Liver (tissue), 9 donors: ENCODE data around the gene PKMYT1. TPM values are rescaled to one million over a fixed set of nuclear protein-coding genes. Genes with fewer than 3 reads are reported as not detected.

Experiments
- DNase-seq: peaks from one replicate; pipeline ENCODE4 v3.0.0-alpha.2; 2017; ENCODE audit warnings: low spot score
- H3K27ac ChIP-seq, 2 donors: one replicate each; pipeline ENCODE4 v1.7.0; 2013; ENCODE audit warnings: inconsistent platforms in 2 of 2, low read length in 2 of 2, control low read depth in 1 of 2, low read depth in 1 of 2, mild to moderate bottlenecking in 1 of 2
- H3K27me3 ChIP-seq, 4 donors: one replicate each; pipeline versions ENCODE4 v1.6.1 to v1.7.0; 2013; ENCODE audit warnings: low read length in 3 of 4, inconsistent platforms in 1 of 4, mild to moderate bottlenecking in 1 of 4, moderate library complexity in 1 of 4; ENCODE audit not compliant: control insufficient read depth in 4 of 4, insufficient read depth in 4 of 4
- H3K36me3 ChIP-seq, 4 donors: one replicate each; pipeline versions ENCODE4 v1.6.1 to v1.7.0; 2013; ENCODE audit warnings: low read length in 3 of 4, mild to moderate bottlenecking in 3 of 4, low read depth in 1 of 4, moderate library complexity in 1 of 4; ENCODE audit not compliant: control insufficient read depth in 4 of 4, insufficient read depth in 3 of 4
- H3K4me1 ChIP-seq, 4 donors: one replicate each; pipeline versions ENCODE4 v1.6.1 to v1.7.0; 2013; ENCODE audit warnings: low read length in 3 of 4, mild to moderate bottlenecking in 3 of 4, moderate library complexity in 1 of 4; ENCODE audit not compliant: control insufficient read depth in 4 of 4, insufficient read depth in 4 of 4
- H3K4me3 ChIP-seq, 3 donors: one replicate each; pipeline versions ENCODE4 v1.6.1 to v1.7.0; 2013; ENCODE audit warnings: low read length in 3 of 3, control low read depth in 1 of 3, low read depth in 1 of 3, mild to moderate bottlenecking in 1 of 3
- H3K9ac ChIP-seq, 2 donors: one replicate each; pipeline ENCODE4 v1.7.0; 2013; ENCODE audit warnings: low read length in 2 of 2, mild to moderate bottlenecking in 2 of 2, moderate library complexity in 2 of 2, control low read depth in 1 of 2, low read depth in 1 of 2
- H3K9me3 ChIP-seq, 4 donors: one replicate each; pipeline versions ENCODE4 v1.6.1 to v1.7.0; 2013; ENCODE audit warnings: low read length in 3 of 4; ENCODE audit not compliant: control insufficient read depth in 4 of 4
- EGR1 ChIP-seq, 2 donors: IDR thresholded peaks; 2 replicates each; pipeline ENCODE4 v1.6.1; 2016 to 2018; ENCODE audit warnings: antibody characterized with exemption in 2 of 2, low read depth in 2 of 2
- FOXA1 ChIP-seq: IDR thresholded peaks from 2 replicates; pipeline ENCODE4 v1.6.1; 2016; ENCODE audit warnings: antibody characterized with exemption
- FOXA2 ChIP-seq: IDR thresholded peaks from 2 replicates; pipeline ENCODE4 v1.6.1; 2016; ENCODE audit warnings: antibody characterized with exemption
- GABPA ChIP-seq, 2 donors: IDR thresholded peaks in 1 of 2; conservative IDR thresholded peaks in 1 of 2; 2 replicates each; pipeline ENCODE4 v1.6.1; 2016; ENCODE audit warnings: antibody characterized with exemption in 2 of 2, mild to moderate bottlenecking in 1 of 2, moderate library complexity in 1 of 2
- HNF4A ChIP-seq, 2 donors: conservative IDR thresholded peaks; 2 replicates each; pipeline ENCODE4 v1.6.1; 2016; ENCODE audit warnings: antibody characterized with exemption in 2 of 2, mild to moderate bottlenecking in 2 of 2
- HNF4G ChIP-seq: IDR thresholded peaks from 2 replicates; pipeline ENCODE4 v1.6.1; 2016; ENCODE audit warnings: antibody characterized with exemption
- JUND ChIP-seq, 2 donors: IDR thresholded peaks; 2 replicates each; pipeline ENCODE4 v1.6.1; 2016; ENCODE audit warnings: antibody characterized with exemption in 2 of 2
- NR2F2 ChIP-seq: IDR thresholded peaks from 2 replicates; pipeline ENCODE4 v1.6.1; 2016; ENCODE audit warnings: antibody characterized with exemption
- RAD21 ChIP-seq, 2 donors: IDR thresholded peaks; 2 replicates each; pipeline ENCODE4 v1.6.1; 2016; ENCODE audit warnings: antibody characterized with exemption in 2 of 2, mild to moderate bottlenecking in 2 of 2
- REST ChIP-seq: IDR thresholded peaks from 2 replicates; pipeline ENCODE4 v1.6.1; 2016; ENCODE audit warnings: antibody characterized with exemption, mild to moderate bottlenecking
- RXRA ChIP-seq, 2 donors: IDR thresholded peaks; 2 replicates each; pipeline ENCODE4 v1.6.1; 2017 to 2018; ENCODE audit warnings: antibody characterized with exemption in 2 of 2, mild to moderate bottlenecking in 1 of 2
- SP1 ChIP-seq: IDR thresholded peaks from 2 replicates; pipeline ENCODE4 v1.6.1; 2018; ENCODE audit warnings: antibody characterized with exemption, mild to moderate bottlenecking
- TAF1 ChIP-seq: conservative IDR thresholded peaks from 2 replicates; pipeline ENCODE4 v1.6.1; 2016; ENCODE audit warnings: antibody characterized with exemption, mild to moderate bottlenecking
- YY1 ChIP-seq: IDR thresholded peaks from 2 replicates; pipeline ENCODE4 v1.6.1; 2016; ENCODE audit warnings: antibody characterized with exemption, mild to moderate bottlenecking
- ZBTB33 ChIP-seq: IDR thresholded peaks from 2 replicates; pipeline ENCODE4 v1.6.1; 2016; ENCODE audit warnings: antibody characterized with exemption
- WGBS: extraction: QIAGEN DNeasy Blood & Tissue Kit; methylation state at CpG from one replicate; pipeline ENCODE4 v1.1.7; 2013; 5-methylcytosine and 5-hydroxymethylcytosine counted together
- polyA plus RNA-seq, 2 donors: library from polyadenylated mRNA; stranded (reverse) in 1 of 2; unstranded in 1 of 2; fragments of 200-250 nt in 1 of 2; fragments of >200 nt in 1 of 2; fragmentation: Nextera tagmentation in 1 of 2; extraction: Ambion mirVana in 1 of 2; gene quantifications; one replicate each; pipeline versions ENCODE4 v1.2.1 to v1.2.3, GENCODE V29; 2013 to 2015
- total RNA-seq, 2 donors: library from RNA; depleted of rRNA; stranded (reverse); fragments of >200 nt; gene quantifications; one replicate each; pipeline ENCODE4 v1.2.3, GENCODE V29; 2014
- TF ChIP-seq, protein P1 (sequence below): IDR thresholded peaks from 2 replicates; pipeline ENCODE4 v1.6.1; 2016; ENCODE audit warnings: antibody characterized with exemption
- TF ChIP-seq, protein P2 (sequence below): IDR thresholded peaks from 2 replicates; pipeline ENCODE4 v1.6.1; 2016; ENCODE audit warnings: antibody characterized with exemption
- TF ChIP-seq, protein P3 (sequence below): fragments of 150-350 bp; IDR thresholded peaks from 2 replicates; pipeline ENCODE4 v1.5.1; 2017; ENCODE audit warnings: improper control_type of control experiment, low read depth, low read length; ENCODE audit not compliant: missing input control
- donor health status: healthy.
- donor health status: healthy.
- donor health status: healthy.
- donor health status: healthy.
- donor health status: healthy.

The PKMYT1 gene
- total and polyA plus RNA-seq, 4 donors: 0.50 to 15.8 (median 2.6) TPM

DNA sequence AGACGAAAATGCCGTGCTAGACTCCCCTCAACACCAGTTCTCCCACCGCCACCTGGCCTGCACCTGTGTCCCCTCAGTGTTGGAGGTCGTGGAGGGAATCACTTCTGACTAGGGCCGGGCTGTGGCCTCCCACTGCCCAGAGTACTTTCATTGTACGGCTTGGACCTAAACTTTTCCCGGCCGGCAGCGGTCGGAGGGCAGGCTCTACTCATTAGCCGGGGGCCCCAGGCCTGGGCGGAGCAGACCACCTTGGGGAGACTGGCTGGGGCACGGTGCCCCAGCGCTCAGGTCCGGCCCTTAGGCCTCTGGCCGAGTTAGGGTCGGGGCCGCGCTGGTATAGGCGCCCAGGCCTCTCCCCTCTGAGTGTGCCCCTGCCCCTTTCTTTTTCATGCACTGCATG lies 37.1 kb upstream of the PKMYT1 start (continued):
- TF ChIP-seq YY1: no peak

DNA sequence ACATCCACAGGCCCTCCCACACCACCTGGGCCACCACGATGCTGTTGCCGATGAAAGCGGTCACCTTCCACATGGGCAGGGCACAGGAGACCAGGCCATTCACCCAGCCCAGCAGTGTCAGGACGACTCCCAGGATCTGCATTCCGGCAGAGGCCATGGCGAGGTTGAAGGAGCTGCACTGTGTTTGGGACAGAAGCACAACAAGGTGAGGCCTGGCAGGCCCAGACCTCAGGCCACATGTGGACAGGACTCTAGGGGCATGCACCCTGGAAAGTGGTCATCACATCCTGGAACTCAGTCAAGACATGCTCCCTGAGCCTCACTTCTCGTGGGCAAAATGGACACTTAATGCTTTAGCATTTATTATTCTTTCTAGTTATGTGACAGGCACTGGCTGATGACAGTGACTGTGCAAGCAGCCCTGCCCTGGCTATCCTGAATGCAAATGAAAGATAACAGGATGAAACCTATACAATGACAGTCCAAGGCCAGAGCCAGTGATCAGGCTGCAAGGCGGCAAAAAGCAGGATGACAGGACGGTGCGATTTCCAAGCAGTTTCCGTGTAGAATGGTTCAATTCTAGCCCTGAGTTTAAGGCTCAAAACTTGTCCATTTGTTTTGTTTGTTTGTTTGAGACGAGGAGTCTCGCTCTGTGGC lies 35.7 kb upstream of the PKMYT1 start:
- TF ChIP-seq, protein P1, sequence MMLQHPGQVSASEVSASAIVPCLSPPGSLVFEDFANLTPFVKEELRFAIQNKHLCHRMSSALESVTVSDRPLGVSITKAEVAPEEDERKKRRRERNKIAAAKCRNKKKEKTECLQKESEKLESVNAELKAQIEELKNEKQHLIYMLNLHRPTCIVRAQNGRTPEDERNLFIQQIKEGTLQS: no peak
- no peak for TF ChIP-seq ZBTB33
- TF ChIP-seq RXRA (IDR thresholded peaks at IDR 0.05): no peak
- TF ChIP-seq HNF4A (conservative IDR thresholded peaks at IDR 0.05): no peak
- TF ChIP-seq, protein P2, sequence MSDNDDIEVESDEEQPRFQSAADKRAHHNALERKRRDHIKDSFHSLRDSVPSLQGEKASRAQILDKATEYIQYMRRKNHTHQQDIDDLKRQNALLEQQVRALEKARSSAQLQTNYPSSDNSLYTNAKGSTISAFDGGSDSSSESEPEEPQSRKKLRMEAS: no peak
- no peak for TF ChIP-seq YY1
- no peak for TF ChIP-seq GABPA (IDR thresholded peaks at IDR 0.05 in 1 of 2, conservative IDR thresholded peaks at IDR 0.05 in 1 of 2)
- no peak for TF ChIP-seq HNF4G
- WGBS: 91% methylated on average over 13 of the region's 13 CpGs
- Histone ChIP-seq H3K27ac (no peak overlapping the region), H3K9ac (no peak overlapping the region), H3K9me3 (no peaks in the 10 kb centered on the region), H3K4me1 (peaks cover 6 to 32% (median 15%) of the 10 kb centered on the region in 4 donors), H3K36me3 (no peaks in the 10 kb centered on the region), H3K4me3 (no peak overlapping the region), H3K27me3 (no peaks in the 10 kb centered on the region)
- DNase-seq: no peak

DNA sequence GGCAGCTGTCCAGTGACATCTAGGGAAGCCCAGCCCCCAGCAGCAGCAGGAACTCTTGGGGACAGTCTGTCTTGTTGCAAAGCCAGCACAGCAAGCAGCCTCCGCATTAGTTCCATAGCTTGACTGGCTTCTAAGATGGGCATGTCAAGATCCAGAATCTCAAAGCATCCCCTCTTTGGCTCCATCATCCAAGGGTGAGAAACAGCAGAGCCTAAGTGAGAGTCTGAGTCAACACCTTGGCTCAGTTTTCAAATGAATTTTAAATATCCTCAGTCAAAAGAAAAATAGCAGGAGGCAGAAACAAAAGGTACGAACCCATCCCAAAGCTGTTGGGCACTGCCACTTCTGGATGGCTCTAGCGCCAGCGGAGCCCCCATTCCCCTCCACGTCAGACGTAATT lies 34.7 kb upstream of the PKMYT1 start:
- H3K27me3 ChIP-seq: no peaks in the 10 kb centered on the region
- 94% methylated on average over 6 of the region's 6 CpGs for WGBS
- no peaks in the 10 kb centered on the region for H3K36me3 ChIP-seq
- H3K27ac ChIP-seq: no peak overlapping the region
- peaks cover 6 to 27% (median 14%) of the 10 kb centered on the region in 4 donors for H3K4me1 ChIP-seq
- no peak overlapping the region for H3K9ac ChIP-seq
- no peaks in the 10 kb centered on the region for H3K9me3 ChIP-seq
- TF ChIP-seq FOXA2 (no peak), NR2F2 (no peak), RXRA (IDR thresholded peaks at IDR 0.05) (no peak), ZBTB33 (no peak), HNF4A (conservative IDR thresholded peaks at IDR 0.05) (no peak), RAD21 (IDR thresholded peaks at IDR 0.05) (no peak), REST (no peak), EGR1 (IDR thresholded peaks at IDR 0.05; ENCODE audit: low read depth in 2 of 2) (no peak), YY1 (no peak), TAF1 (no peak), JUND (IDR thresholded peaks at IDR 0.05) (no peak), SP1 (no peak), GABPA (IDR thresholded peaks at IDR 0.05 in 1 of 2, conservative IDR thresholded peaks at IDR 0.05 in 1 of 2) (no peak), HNF4G (no peak), FOXA1 (no peak)
- TF ChIP-seq, protein P2: no peak
- TF ChIP-seq, protein P1: no peak
- TF ChIP-seq, protein P3, sequence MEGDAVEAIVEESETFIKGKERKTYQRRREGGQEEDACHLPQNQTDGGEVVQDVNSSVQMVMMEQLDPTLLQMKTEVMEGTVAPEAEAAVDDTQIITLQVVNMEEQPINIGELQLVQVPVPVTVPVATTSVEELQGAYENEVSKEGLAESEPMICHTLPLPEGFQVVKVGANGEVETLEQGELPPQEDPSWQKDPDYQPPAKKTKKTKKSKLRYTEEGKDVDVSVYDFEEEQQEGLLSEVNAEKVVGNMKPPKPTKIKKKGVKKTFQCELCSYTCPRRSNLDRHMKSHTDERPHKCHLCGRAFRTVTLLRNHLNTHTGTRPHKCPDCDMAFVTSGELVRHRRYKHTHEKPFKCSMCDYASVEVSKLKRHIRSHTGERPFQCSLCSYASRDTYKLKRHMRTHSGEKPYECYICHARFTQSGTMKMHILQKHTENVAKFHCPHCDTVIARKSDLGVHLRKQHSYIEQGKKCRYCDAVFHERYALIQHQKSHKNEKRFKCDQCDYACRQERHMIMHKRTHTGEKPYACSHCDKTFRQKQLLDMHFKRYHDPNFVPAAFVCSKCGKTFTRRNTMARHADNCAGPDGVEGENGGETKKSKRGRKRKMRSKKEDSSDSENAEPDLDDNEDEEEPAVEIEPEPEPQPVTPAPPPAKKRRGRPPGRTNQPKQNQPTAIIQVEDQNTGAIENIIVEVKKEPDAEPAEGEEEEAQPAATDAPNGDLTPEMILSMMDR: no peak
- DNase-seq: no peak
- H3K4me3 ChIP-seq: no peak overlapping the region
